ENCODE results near the gene TMEM63A.
"Not testable (repeated sequence)": the region's sequence is repeated elsewhere in the genome, so short reads cannot be mapped to it uniquely, and the experiment has no call there.

The TMEM63A gene

DNA sequence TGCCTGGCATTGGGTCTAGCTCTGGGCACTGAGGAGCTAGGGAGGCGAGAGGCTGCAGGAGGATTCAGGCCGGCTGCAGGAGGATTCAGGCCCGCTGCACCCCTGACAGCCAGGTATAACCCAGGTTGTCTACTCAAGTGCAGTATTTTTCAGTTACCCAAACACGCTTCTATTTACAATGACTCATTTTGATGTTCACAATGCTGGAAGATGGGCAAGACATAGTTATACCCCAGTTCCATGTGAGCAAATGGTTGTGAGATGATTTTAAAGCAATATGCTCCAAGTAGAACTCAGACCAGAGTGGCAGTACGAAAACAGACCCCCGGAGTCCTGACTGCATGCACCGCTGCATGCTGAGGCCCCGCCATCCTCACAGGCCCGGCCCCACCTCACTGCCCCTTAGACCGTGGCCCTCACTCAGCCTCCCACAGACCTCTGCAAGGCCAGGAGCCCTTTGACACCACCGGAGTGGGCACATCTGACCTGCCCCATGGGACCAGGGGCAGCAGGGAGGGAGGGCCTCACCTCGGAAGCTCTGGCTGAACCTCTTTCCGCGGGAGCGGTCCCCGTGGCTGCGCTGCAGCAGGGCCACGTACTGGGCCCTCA lies 6.2 kb upstream of the TMEM63A start:
- no peak for TF ChIP-seq CTCF (IDR thresholded peaks at IDR 0.05; ENCODE audit: extremely low read depth, missing control alignments)
- no peak for DNase-seq (ENCODE audit: low spot score)

GRCh38 chr1:225887554-225888288 lies 5.5 kb upstream of the TMEM63A start:
- not testable (repeated sequence) for DNase-seq (ENCODE audit: low spot score)

DNA sequence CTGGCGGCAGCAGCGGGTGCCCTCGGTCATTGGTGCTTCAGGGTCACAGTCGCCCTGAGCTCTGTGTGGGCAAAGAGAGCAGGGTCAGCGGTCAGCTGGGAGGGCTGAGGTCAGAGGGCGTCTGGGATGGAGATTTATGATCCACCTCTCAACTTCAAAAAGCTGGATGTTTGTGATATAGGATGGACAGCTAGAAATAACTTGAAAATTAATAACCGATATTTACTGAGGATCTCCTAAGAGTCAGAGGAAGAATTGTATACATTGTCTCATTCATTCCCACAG lies 4.8 kb upstream of the TMEM63A start:
- DNase-seq (ENCODE audit: low spot score): no peak
- TF ChIP-seq CTCF (IDR thresholded peaks at IDR 0.05; ENCODE audit: extremely low read depth, missing control alignments): no peak

- no peak for TF ChIP-seq CTCF (IDR thresholded peaks at IDR 0.05; ENCODE audit: extremely low read depth, missing control alignments)
- DNase-seq (ENCODE audit: low spot score): no peak
These were observed 4.2 kb upstream of the TMEM63A start for GRCh38 chr1:225886159-225887029.

- no peak for DNase-seq (ENCODE audit: low spot score)
- no peak for TF ChIP-seq CTCF (IDR thresholded peaks at IDR 0.05; ENCODE audit: extremely low read depth, missing control alignments)
These were observed 3.2 kb upstream of the TMEM63A start for GRCh38 chr1:225885336-225885735.

DNA sequence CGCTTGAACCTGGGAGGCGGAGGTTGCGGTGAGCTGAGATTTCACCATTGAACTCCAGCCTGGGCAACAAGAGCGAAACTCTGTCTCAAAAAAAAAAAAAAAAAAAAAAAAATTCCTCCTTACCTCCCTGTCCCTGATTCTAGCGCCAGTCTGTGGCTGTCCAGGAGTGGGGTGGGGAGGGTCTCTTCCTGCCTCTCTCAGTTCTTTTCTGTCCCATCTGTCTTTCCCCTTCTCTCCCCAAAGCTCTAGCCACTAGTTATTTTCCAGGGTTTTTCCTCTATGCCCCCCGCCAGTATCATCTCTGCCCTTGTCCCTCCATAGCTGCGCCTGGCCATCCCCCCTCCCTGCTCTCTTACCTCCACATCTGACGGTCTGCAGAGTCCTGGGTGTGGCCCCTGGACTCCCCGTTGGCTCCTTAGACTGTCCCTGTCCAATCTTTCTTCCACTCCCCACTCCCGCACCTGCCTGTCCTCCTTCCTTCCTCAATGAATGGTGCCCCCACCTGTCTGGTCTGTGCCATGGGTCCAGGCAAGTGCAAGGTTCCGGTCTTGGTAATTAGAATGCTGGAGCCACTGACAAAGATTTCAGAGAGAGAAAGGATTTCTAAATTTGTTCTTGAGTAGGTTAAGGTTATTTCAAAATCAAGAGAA lies 1.6 kb upstream of the TMEM63A start:
- no peak for TF ChIP-seq CTCF (IDR thresholded peaks at IDR 0.05; ENCODE audit: extremely low read depth, missing control alignments)
- no peak for DNase-seq (ENCODE audit: low spot score)

- DNase-seq (ENCODE audit: low spot score): peak; percentile 66
These were observed 775 bp upstream of the TMEM63A start for GRCh38 chr1:225882694-225883615.

More at GRCh38 chr1:225882694-225883615, 775 bp upstream of the TMEM63A start:
- TF ChIP-seq CTCF (IDR thresholded peaks at IDR 0.05; ENCODE audit: extremely low read depth, missing control alignments): no peak
